Heart left ventricle (tissue), 13 donors: ENCODE measurements around the gene DHX32.

Experiments used
- POLR2A ChIP-seq, 2 donors: fragments of 450-650 bp; IDR thresholded peaks; one replicate each; pipeline ENCODE4 v1.6.1; 2017; ENCODE audit warnings: antibody characterized with exemption in 2 of 2, mild to moderate bottlenecking in 2 of 2, moderate library complexity in 2 of 2
- TF ChIP-seq, protein P1 (sequence below), 12 donors: fragments of 200-600 bp; sonication (generic) in 4 of 12; IDR thresholded peaks; one replicate each; pipeline versions ENCODE4 v1.5.0 to v1.8.0; 2018 to 2022; ENCODE audit warnings: antibody characterized with exemption in 12 of 12, mild to moderate bottlenecking in 5 of 12
- donor health status: ischemic (EF 13 %, LVEDD 7.1; RV severe dilation, severe dysfunction).
- donor health status: DM: no; HTN: yes; CAD: no.
- donor health status: DM: no; HTN: no; CAD: no.
- donor health status: ischemic (EF 25% LVEDD 6.9; RV normal size, moderate dysfunction).
- donor health status: ischemic (EF 25% LVEDD 5.7; RV mildly dilated, moderate dysfunction).
- donor health status: ischemic (EF 35%, LVEDD 5.7; RV mildly dilated, moderate dysfunction).
- donor health status: nonischemic (EF 11% LVEDD 7.7; RV severe dilation, severe dysfunction).
- donor health status: DM: yes; HTN: yes; CAD: no.
- donor health status: PGD.
- donor health status: ischemic (EF 29% LVEDD 5.4; RV normal size, mild dysfunction).
- donor health status: nonischemic (EF 23%, LVEDD 6.1; RV moderate dilation, normal function).

DNA sequence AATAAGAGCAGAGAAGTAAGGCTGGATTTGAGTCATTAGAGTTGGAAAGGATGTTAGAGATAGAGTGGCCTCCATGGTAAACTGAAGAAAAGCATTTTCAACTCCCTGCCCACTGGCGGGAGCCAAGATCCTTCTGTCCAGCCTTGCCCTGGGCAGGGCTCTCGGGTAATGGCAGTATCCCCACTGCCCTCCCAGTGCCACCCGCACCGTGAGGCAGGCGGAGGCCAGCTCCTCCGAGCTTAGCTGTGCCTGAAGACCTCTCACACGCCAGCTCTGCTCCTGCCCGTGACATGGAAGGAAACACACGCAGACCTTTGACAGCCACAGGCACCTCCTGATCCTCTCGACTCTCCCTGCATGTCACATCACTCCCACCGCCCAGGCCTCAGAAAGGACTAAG lies 35.5 kb downstream of the DHX32 start:
- TF ChIP-seq, protein P1, sequence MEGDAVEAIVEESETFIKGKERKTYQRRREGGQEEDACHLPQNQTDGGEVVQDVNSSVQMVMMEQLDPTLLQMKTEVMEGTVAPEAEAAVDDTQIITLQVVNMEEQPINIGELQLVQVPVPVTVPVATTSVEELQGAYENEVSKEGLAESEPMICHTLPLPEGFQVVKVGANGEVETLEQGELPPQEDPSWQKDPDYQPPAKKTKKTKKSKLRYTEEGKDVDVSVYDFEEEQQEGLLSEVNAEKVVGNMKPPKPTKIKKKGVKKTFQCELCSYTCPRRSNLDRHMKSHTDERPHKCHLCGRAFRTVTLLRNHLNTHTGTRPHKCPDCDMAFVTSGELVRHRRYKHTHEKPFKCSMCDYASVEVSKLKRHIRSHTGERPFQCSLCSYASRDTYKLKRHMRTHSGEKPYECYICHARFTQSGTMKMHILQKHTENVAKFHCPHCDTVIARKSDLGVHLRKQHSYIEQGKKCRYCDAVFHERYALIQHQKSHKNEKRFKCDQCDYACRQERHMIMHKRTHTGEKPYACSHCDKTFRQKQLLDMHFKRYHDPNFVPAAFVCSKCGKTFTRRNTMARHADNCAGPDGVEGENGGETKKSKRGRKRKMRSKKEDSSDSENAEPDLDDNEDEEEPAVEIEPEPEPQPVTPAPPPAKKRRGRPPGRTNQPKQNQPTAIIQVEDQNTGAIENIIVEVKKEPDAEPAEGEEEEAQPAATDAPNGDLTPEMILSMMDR (IDR thresholded peaks at IDR 0.05), result no peak
- TF ChIP-seq POLR2A (IDR thresholded peaks at IDR 0.05), result no peak
